Left lung (tissue), 10 donors: ENCODE data around the gene ALKBH3. TPM values are rescaled to one million over a fixed set of nuclear protein-coding genes. Genes with fewer than 3 reads are reported as not detected.

ENCODE experiments used
- ATAC-seq: fragments of 200-7000 bp; cut with Tn5 transposase; one replicate; pipeline ENCODE4 v1.9.1; 2020; ENCODE audit warnings: moderate library complexity
- DNase-seq, 4 donors: peaks; one replicate each; pipeline ENCODE4 v3.0.0-alpha.2; 2013 to 2020
- H3K27ac ChIP-seq, 2 donors: fragments of 200-600 bp; sonication (generic) in 1 of 2; one replicate each; pipeline versions ENCODE4 v1.5.0 to v1.8.0; 2020 to 2021
- H3K27me3 ChIP-seq, 2 donors: fragments of 200-600 bp; sonication (generic) in 1 of 2; one replicate each; pipeline versions ENCODE4 v1.5.0 to v1.8.0; 2020 to 2021
- H3K36me3 ChIP-seq, 2 donors: fragments of 200-600 bp; sonication (generic) in 1 of 2; one replicate each; pipeline versions ENCODE4 v1.5.0 to v1.8.0; 2020 to 2021
- H3K4me1 ChIP-seq, 2 donors: fragments of 200-600 bp; one replicate each; pipeline ENCODE4 v1.8.0; 2021
- H3K4me3 ChIP-seq, 2 donors: fragments of 200-600 bp; sonication (generic) in 1 of 2; one replicate each; pipeline versions ENCODE4 v1.5.0 to v1.8.0; 2020 to 2021; ENCODE audit warnings: mild to moderate bottlenecking in 1 of 2
- H3K9me3 ChIP-seq, 2 donors: fragments of 200-600 bp; sonication (generic) in 1 of 2; one replicate each; pipeline versions ENCODE4 v1.5.0 to v1.8.0; 2020 to 2021
- CTCF ChIP-seq, 2 donors: fragments of 200-600 bp; sonication (generic) in 1 of 2; IDR thresholded peaks; one replicate each; pipeline versions ENCODE4 v1.5.0 to v1.8.0; 2021; ENCODE audit warnings: antibody characterized with exemption in 2 of 2
- intact Hi-C, 2 donors: fragments of 100-400 bp; cut with DNase I; formaldehyde crosslinking; loops; one replicate each; pipeline versions ENCODE4 v1.11.2 to v1.14.2; 2022
- polyA plus RNA-seq, 6 donors: library from polyadenylated mRNA; unstranded; fragments of 120-200 nt; gene quantifications; one replicate each; pipeline ENCODE4 v1.2.1, GENCODE V29; 2013; ENCODE audit not compliant: insufficient read length in 6 of 6
- total RNA-seq, 2 donors: library from RNA; stranded (reverse); fragmentation: NEBNext Ultra II Directional; extraction: Animal tissue kit (Norgen Biotek cat#: 25700); gene quantifications; one replicate each; pipeline ENCODE4 v1.2.1, GENCODE V29; 2021
- donor health status: DM: no; HTN: yes; CAD: no.
- donor health status: DM: no; HTN: no; CAD: no.

The ALKBH3 gene
- total and polyA plus RNA-seq, 8 donors: 28.8 to 43.3 (median 40.1) TPM

DNA sequence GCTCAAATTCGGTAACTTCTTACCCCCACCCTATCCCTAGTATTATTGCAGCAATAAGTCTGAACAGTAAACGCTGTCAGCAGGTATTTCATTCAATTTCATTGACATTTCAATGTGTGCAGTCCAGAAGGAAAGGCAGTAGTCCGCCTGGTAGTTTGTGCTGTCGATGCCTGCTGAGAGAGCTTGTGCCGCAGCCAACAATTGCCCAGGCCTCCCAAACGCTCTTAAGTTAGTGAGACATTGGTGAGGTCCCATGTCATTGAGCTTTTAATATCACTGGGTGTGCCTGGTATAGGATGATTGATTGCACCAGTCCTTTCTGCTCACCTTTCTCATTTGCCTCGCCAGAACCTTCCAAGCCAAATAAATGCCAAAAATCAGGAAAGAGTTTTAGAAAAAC, 28.1 kb downstream of the ALKBH3 start:
- TF ChIP-seq CTCF (IDR thresholded peaks at IDR 0.05): no peak
- Histone ChIP-seq H3K27ac (no peak overlapping the region), H3K36me3 (peaks cover 0 to 46% of the 10 kb centered on the region in 2 donors), H3K4me3 (no peak overlapping the region), H3K9me3 (no peaks in the 10 kb centered on the region), H3K27me3 (no peaks in the 10 kb centered on the region), H3K4me1 (peaks cover 0 to 6% of the 10 kb centered on the region in 2 donors)
- no peak for ATAC-seq
- no peak for DNase-seq
- intact Hi-C loops: no loop called here

DNA sequence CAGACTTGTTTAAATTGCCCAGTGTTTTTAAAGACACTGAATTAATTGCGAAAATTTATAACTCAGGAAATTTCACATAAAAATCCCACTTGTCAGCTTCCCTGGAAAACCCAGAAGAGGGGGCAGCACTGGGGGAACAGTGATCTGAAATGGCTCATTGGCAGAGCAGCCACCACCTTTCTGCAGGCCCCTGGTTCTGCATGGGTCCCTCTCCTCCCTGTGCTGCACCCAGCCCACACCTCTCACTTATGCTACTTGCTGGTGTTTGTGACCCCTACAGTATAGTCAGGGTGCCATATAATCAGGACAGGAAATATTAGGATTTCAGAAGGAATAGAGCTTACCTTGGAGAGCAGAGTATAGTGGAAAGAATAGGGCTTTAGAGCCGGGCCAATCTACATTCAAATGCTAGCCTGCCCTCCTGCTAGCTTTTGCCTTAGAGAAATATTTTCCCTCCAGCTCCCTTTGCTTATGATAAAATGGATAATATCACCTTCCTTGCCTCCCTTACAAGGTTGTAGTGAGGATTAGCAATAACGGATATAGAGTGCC, 33.3 kb downstream of the ALKBH3 start:
- Histone ChIP-seq H3K36me3 (peaks cover 0 to 45% of the 10 kb centered on the region in 2 donors), H3K9me3 (no peaks in the 10 kb centered on the region), H3K27me3 (no peaks in the 10 kb centered on the region), H3K4me3 (no peak overlapping the region), H3K4me1 (no peaks in the 10 kb centered on the region), H3K27ac (no peak overlapping the region)
- no peak for TF ChIP-seq CTCF (IDR thresholded peaks at IDR 0.05)
- no peak for ATAC-seq
- intact Hi-C loops: no loop called here
- DNase-seq: no peak

- TF ChIP-seq CTCF (IDR thresholded peaks at IDR 0.05): no peak
Measured at GRCh38 chr11:43914466-43914865, 33.8 kb downstream of the ALKBH3 start.

DNA sequence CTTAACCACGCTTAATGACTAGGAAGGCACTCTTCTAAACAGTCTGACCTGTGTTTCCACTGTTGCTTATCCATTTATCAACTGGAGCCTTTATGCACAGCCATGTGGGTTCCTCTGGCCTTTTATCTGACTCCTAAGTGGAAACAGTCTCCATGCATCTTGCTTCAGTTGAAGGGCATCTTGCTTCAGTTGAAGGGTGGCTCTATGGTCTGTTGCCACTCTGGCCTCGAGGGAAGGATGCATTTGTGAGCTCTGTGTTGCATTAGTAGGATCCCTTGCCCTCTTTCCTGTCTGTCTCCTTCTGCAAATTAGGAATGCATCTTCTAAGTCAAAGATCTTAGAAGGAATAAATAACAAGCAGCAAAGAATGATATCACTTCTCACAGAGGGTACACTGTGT, 36.0 kb downstream of the ALKBH3 start:
- Histone ChIP-seq H3K27ac (no peak overlapping the region), H3K4me1 (peaks cover 4 to 21% of the 10 kb centered on the region in 2 donors), H3K27me3 (no peaks in the 10 kb centered on the region), H3K36me3 (peaks cover 0 to 50% of the 10 kb centered on the region in 2 donors), H3K4me3 (no peak overlapping the region), H3K9me3 (no peaks in the 10 kb centered on the region)
- ATAC-seq: no peak
- TF ChIP-seq CTCF (IDR thresholded peaks at IDR 0.05): no peak
- DNase-seq: no peak
- intact Hi-C loops: no loop called here

More at GRCh38 chr11:43914466-43914865, 33.8 kb downstream of the ALKBH3 start:
- ATAC-seq (no peak), DNase-seq (no peak)
- H3K27me3 ChIP-seq: no peaks in the 10 kb centered on the region
- H3K9me3 ChIP-seq: no peaks in the 10 kb centered on the region
- H3K36me3 ChIP-seq: peaks cover 0 to 51% of the 10 kb centered on the region in 2 donors
- H3K27ac ChIP-seq: no peak overlapping the region
- intact Hi-C loops: no loop called here
- no peak overlapping the region for H3K4me3 ChIP-seq
- peaks cover 0 to 2% of the 10 kb centered on the region in 2 donors for H3K4me1 ChIP-seq

DNA sequence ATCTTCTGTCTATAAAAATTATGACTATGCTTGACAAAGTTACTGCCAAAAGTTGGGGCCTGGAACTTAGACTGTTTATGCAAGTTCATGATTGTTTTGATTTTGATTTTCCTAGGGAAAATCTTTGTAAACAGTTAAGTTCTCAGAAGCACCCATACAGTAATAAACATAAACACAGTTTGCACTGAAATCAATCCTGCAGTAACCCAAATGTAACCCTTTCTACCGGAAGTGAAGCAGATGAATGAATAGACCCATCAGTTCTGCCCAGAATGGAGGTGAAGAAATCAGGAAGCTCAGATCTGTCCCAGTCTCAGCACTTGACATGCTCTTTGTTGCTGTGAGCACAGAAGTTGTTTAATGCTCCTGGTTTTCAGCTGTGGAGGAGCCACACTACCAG, 37.2 kb downstream of the ALKBH3 start:
- no peak for ATAC-seq
- Histone ChIP-seq H3K36me3 (peaks cover 0 to 50% of the 10 kb centered on the region in 2 donors), H3K9me3 (no peaks in the 10 kb centered on the region), H3K4me1 (peaks cover 4 to 31% of the 10 kb centered on the region in 2 donors), H3K4me3 (no peak overlapping the region), H3K27me3 (no peaks in the 10 kb centered on the region), H3K27ac (no peak overlapping the region)
- no peak for TF ChIP-seq CTCF (IDR thresholded peaks at IDR 0.05)
- no peak for DNase-seq
- intact Hi-C loops: no loop called here
